ENCODE data around the gene MAP3K4.

Gene MAP3K4

DNA sequence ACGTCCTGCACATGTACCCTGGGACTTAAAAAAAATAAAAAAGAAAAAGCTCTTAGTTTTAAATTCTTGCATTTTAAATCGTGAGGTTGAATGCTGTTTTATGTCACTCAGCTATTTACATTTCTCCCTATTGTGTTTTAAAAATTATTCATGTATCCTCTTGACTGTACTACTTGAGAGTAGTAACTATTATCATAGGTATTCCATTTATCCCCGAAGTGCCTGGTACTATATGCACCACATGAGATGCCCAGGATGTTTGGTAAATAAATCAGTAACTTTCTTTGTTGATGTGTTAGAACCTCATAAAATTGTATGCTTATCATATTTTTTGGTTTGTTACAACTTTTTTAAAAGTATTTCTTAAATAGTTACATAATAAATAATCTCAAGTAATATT is 18.4 kb downstream of the MAP3K4 start:
- no peak for DNase-seq
- no peak overlapping the region for H3K4me3 Mint-ChIP-seq
- no peaks in the 10 kb centered on the region for H3K27me3 Mint-ChIP-seq
- no peak overlapping the region for H3K27ac Mint-ChIP-seq
- no peaks in the 10 kb centered on the region for H3K9me3 Mint-ChIP-seq
- peaks cover 19% of the 10 kb centered on the region for H3K36me3 Mint-ChIP-seq (ENCODE audit: low read depth)
- H3K4me1 Mint-ChIP-seq (ENCODE audit: low read depth), result peaks cover 54% of the 10 kb centered on the region

GRCh38 chr6:161010418-161010817 is 18.8 kb downstream of the MAP3K4 start:
- DNase-seq, result no peak
- Mint-ChIP-seq H3K36me3 (ENCODE audit: low read depth) (peaks cover 23% of the 10 kb centered on the region), H3K9me3 (no peaks in the 10 kb centered on the region), H3K27ac (no peak overlapping the region), H3K27me3 (no peaks in the 10 kb centered on the region), H3K4me1 (ENCODE audit: low read depth) (peaks cover 57% of the 10 kb centered on the region), H3K4me3 (no peak overlapping the region)

DNA sequence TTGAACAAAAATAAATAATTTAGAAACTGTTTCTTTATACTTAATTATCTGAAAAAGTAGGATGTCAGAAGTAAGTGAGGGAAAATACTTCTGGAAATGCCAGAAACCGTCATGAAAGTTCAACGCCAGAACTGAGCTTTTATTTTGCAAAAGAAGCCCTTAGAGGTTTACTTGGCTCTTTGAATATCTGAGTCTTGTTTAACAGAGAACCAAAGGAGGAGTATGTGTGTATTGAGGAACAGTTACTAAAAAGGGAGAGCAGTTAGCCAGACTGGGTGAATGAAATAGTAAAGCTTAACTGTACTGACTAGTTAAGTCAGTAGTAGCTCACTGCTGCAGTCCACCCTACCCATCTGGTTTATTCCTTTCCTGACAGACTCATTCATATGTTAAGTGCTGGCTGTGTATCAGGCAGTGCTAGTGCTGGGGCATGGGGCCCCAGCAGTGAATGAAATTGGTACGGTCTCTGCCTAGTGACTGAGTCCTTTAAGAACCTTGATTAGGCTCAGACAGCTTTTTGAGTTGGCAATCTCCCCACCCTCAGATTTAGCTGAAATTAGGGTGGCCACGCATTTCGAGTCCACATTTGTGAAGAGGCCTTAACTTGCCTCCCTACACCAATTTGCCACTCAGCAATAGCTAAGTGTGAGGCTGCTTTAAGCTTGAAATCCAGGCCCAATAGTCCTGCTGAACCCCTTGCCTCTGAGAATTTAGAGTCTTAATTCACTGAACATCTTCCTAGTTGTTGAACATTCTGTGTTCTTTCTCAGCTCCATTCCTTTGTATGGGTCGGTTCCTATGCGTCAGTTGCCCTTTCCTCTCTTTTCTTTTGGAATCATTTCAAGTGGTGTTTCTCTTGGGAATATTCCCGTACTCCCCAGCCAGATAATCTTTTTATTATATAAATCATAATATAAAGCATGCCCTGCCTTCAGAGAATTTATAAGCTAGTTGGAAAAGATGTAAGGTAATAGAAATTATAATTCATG is 20.2 kb downstream of the MAP3K4 start:
- Mint-ChIP-seq H3K27me3 (no peaks in the 10 kb centered on the region), H3K36me3 (ENCODE audit: low read depth) (peaks cover 25% of the 10 kb centered on the region), H3K4me3 (no peak overlapping the region), H3K4me1 (ENCODE audit: low read depth) (peaks cover 63% of the 10 kb centered on the region), H3K27ac (no peak overlapping the region), H3K9me3 (no peaks in the 10 kb centered on the region)
- DNase-seq, result no peak

GRCh38 chr6:161013695-161014094 is 22.1 kb downstream of the MAP3K4 start:
- H3K9me3 Mint-ChIP-seq, result no peaks in the 10 kb centered on the region
- H3K27me3 Mint-ChIP-seq, result no peaks in the 10 kb centered on the region
- DNase-seq, result no peak
- peaks cover 21% of the 10 kb centered on the region for H3K36me3 Mint-ChIP-seq (ENCODE audit: low read depth)
- no peak overlapping the region for H3K27ac Mint-ChIP-seq
- H3K4me1 Mint-ChIP-seq (ENCODE audit: low read depth), result peaks cover 59% of the 10 kb centered on the region
- no peak overlapping the region for H3K4me3 Mint-ChIP-seq

DNA sequence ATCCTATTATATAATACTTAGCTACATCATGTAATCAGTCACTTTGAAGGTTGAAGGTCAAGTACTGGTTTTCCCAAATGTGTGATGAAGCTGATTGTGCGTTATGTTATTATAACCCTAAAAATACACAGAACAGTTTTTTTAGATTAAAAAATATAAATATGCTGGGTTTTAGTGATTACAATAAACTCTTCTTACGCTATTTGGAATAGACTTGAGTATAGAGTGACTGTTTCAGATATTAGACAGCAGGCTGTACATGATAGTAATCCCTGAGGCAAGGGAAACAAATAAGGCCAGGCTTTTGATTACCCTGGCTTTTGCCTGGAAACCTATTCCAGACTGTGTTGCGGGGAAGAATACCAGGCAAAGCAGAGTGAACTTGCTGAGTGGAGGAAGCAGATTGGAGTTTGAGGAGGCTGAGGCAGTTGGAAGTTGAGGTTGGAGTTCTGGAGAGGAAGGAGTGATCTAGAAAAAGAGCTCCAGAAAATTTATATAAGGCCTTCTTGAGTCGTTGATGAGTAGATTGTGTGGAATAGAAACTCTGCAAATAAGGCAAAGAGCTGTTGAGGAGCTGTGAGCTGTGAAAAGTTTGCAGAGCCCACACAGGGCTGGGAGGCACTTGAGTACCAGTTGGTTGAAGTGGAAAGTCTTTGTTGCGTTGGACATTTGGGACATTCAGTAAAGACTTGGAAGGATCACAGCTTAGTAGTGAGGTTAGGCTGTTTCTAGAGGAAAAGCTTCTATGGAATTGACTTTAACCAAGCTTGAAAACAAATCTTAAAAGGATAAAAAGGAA is 26.4 kb downstream of the MAP3K4 start:
- Mint-ChIP-seq H3K27ac (no peak overlapping the region), H3K27me3 (no peaks in the 10 kb centered on the region), H3K9me3 (no peaks in the 10 kb centered on the region), H3K4me1 (ENCODE audit: low read depth) (peaks cover 53% of the 10 kb centered on the region), H3K4me3 (no peak overlapping the region), H3K36me3 (ENCODE audit: low read depth) (peaks cover 35% of the 10 kb centered on the region)
- DNase-seq, result no peak

GRCh38 chr6:161019324-161019839 is 27.8 kb downstream of the MAP3K4 start:
- Mint-ChIP-seq H3K9me3 (no peaks in the 10 kb centered on the region), H3K36me3 (ENCODE audit: low read depth) (peaks cover 39% of the 10 kb centered on the region)

GRCh38 chr6:161021543-161021942 is 30.0 kb downstream of the MAP3K4 start:
- H3K27ac Mint-ChIP-seq, result no peak overlapping the region
- peaks cover 47% of the 10 kb centered on the region for H3K36me3 Mint-ChIP-seq (ENCODE audit: low read depth)
- no peak overlapping the region for H3K4me3 Mint-ChIP-seq
- no peaks in the 10 kb centered on the region for H3K9me3 Mint-ChIP-seq
- H3K4me1 Mint-ChIP-seq (ENCODE audit: low read depth), result peaks cover 43% of the 10 kb centered on the region
- no peaks in the 10 kb centered on the region for H3K27me3 Mint-ChIP-seq
- no peak for DNase-seq

More at GRCh38 chr6:161019324-161019839, 27.8 kb downstream of the MAP3K4 start:
- no peak overlapping the region for H3K27ac Mint-ChIP-seq
- DNase-seq, result no peak
- no peaks in the 10 kb centered on the region for H3K27me3 Mint-ChIP-seq
- no peak overlapping the region for H3K4me3 Mint-ChIP-seq
- H3K4me1 Mint-ChIP-seq (ENCODE audit: low read depth), result peaks cover 43% of the 10 kb centered on the region

DNA sequence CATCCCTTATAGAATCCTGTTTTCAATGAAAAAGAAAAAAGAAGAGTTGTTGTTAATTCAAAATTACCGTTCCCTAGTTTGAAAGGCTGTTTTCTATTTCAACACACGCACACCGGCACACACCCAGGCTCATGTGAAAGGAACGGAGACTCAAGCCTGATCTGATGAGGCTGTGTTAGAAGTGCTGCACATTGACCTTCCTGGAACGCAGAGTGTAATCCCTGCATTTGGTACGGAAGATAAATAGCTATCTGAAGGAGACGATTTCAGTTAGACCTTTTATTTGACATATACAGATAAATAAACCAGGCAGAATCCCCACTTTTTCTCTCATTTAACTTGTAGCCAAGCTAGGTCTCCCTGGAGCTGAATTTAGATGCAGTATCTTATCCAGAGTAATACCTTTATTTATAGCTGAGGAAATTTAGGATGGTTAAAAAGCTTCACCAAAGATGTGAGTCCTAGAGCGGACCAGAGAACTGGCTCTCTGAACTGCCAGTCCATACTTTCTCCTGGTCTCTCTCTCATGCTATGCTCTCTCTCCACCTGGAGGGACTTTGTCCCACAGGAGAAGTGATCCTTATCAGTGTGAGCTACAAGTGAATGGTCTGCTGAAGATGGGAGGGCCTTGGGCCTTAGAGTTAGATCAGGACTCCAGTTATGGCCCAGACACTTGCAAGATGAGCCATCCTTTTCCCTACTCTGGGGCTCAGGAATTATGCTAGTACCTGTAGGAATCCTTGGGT is 30.6 kb downstream of the MAP3K4 start:
- Mint-ChIP-seq H3K4me1 (ENCODE audit: low read depth) (peaks cover 46% of the 10 kb centered on the region), H3K9me3 (no peaks in the 10 kb centered on the region), H3K4me3 (no peak overlapping the region), H3K27ac (no peak overlapping the region), H3K27me3 (no peaks in the 10 kb centered on the region), H3K36me3 (ENCODE audit: low read depth) (peaks cover 52% of the 10 kb centered on the region)
- no peak for DNase-seq

DNA sequence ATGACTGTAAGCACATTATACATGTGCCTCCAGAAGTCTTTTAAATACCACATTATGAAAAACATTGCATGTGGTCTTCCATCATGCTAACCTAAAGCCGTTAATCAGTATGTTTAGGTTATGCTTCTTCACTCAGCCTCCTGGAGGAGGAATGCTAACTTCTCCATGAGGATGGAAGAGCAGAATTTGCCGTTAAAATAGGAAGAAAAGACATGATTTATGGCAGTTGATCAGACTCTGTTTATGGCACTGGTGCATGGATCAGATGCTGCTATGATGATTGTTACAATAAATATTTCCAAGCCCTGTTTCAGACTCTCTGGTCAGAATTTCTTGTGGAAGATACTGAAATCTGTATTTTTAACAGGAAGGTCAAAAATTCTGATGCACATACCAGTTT is 31.7 kb downstream of the MAP3K4 start:
- Mint-ChIP-seq H3K4me1 (ENCODE audit: low read depth) (peaks cover 52% of the 10 kb centered on the region), H3K27ac (no peak overlapping the region), H3K9me3 (no peaks in the 10 kb centered on the region), H3K36me3 (ENCODE audit: low read depth) (peaks cover 55% of the 10 kb centered on the region), H3K27me3 (no peaks in the 10 kb centered on the region), H3K4me3 (no peak overlapping the region)
- no peak for DNase-seq

DNA sequence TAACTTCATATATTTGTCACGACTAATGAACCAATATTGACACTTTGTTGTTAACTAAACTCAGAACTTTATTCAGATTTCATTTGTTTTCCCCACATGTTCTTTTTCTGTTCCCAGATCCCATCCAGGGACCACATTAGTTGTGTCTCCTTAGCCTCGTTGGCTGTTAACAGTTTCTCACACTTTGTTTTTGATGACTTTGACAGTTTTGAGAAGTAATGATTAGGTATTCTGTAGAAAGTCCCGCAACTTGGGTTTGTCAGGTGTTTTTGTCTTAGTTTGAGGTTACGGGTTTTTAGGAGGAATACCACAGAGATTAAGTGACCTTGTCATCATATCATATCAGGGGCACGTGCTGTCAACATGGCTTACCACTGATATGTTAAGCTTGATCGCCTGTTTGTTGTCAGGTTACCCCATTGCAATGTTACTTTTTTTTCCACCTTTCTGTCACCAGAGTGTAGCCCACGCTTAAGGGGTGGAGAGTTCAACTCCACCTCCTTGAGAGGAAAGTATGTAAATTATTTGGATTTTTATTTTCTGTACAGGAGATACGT is 32.9 kb downstream of the MAP3K4 start:
- H3K27ac Mint-ChIP-seq, result no peak overlapping the region

DNA sequence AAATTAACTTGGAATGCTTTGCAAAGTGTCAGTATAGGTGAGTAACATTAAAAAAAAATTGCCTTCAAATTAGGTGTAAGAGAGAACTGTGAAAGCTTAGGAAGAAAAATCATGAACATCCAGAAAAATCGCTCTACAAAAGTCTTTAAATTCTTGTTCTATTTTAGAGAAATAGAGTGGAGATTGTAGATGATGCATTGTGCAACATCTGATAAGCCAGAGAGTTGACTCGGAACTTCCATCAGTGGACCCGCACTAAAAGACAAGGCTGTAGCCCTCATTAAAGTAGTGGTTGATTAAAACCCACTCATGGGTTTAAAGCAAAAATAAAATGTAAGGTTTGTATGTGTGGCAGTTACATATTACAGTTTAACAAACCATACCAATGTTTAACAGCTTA is 35.8 kb downstream of the MAP3K4 start:
- Mint-ChIP-seq H3K9me3 (no peaks in the 10 kb centered on the region), H3K4me3 (no peak overlapping the region), H3K36me3 (ENCODE audit: low read depth) (peaks cover 42% of the 10 kb centered on the region), H3K27me3 (no peaks in the 10 kb centered on the region), H3K27ac (no peak overlapping the region), H3K4me1 (ENCODE audit: low read depth) (peaks cover 64% of the 10 kb centered on the region)
- DNase-seq, result no peak

More for the DNA sequence above, 32.9 kb downstream of the MAP3K4 start:
- Mint-ChIP-seq H3K27me3 (no peaks in the 10 kb centered on the region), H3K4me1 (ENCODE audit: low read depth) (peaks cover 55% of the 10 kb centered on the region), H3K9me3 (no peaks in the 10 kb centered on the region), H3K36me3 (ENCODE audit: low read depth) (peaks cover 55% of the 10 kb centered on the region), H3K4me3 (no peak overlapping the region)
- no peak for DNase-seq

DNA sequence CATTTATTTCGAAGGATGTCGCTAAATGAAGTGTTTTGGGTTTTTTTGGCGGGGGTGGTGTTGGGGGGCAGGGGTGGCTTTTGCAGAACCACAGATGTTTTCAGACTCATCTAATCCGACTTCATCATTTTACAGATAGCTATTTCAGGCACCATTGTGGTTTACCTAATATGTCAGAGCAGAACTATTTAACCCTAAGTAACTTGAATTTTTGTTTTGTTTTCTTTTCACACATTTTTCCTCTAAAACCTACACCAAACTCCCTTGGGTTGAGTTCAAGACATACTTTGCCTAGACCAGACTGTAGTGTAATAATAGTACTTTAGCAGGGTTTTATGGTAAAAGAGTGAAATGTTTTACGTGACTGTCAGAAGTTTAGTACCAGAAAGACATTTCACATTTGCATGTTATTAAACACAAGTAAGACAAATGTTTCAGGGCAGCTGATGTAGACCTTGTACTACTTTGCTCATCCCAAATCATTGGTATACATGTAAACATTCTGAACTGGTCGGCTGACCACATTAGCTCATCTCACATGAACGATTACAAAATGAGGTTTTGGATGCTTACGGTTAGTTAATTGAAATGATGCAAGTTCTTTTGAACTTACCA is 37.7 kb downstream of the MAP3K4 start:
- DNase-seq, result no peak
- H3K36me3 Mint-ChIP-seq (ENCODE audit: low read depth), result peaks cover 37% of the 10 kb centered on the region
- H3K4me3 Mint-ChIP-seq, result no peak overlapping the region
- no peaks in the 10 kb centered on the region for H3K27me3 Mint-ChIP-seq
- H3K27ac Mint-ChIP-seq, result peak overlapping the region; percentile 65
- no peaks in the 10 kb centered on the region for H3K9me3 Mint-ChIP-seq
- peaks cover 66% of the 10 kb centered on the region for H3K4me1 Mint-ChIP-seq (ENCODE audit: low read depth)

GRCh38 chr6:161031721-161032495 is 40.3 kb downstream of the MAP3K4 start:
- H3K4me3 Mint-ChIP-seq, result no peak overlapping the region
- H3K27me3 Mint-ChIP-seq, result no peaks in the 10 kb centered on the region
- H3K27ac Mint-ChIP-seq, result no peak overlapping the region

More at GRCh38 chr6:161031721-161032495, 40.3 kb downstream of the MAP3K4 start:
- DNase-seq, result no peak
- Mint-ChIP-seq H3K4me1 (ENCODE audit: low read depth) (peaks cover 62% of the 10 kb centered on the region), H3K9me3 (no peaks in the 10 kb centered on the region), H3K36me3 (ENCODE audit: low read depth) (peaks cover 36% of the 10 kb centered on the region)
